Neural cell (in vitro differentiated cells): ENCODE data around the gene REEP6.
"Not testable (repeated sequence)": the region's sequence is repeated elsewhere in the genome, so short reads cannot be mapped to it uniquely, and the experiment has no call there.

ENCODE experiments used
- CTCF ChIP-seq: fragments of 450-650 bp; IDR thresholded peaks from 2 replicates; pipeline ENCODE4 v1.5.1; 2014; ENCODE audit warnings: antibody characterized with exemption, mild to moderate bottlenecking, moderate library complexity; ENCODE audit not compliant: poor library complexity, severe bottlenecking
- EP300 ChIP-seq: fragments of 450-650 bp; conservative IDR thresholded peaks from 2 replicates; pipeline ENCODE4 v1.6.1; 2014; ENCODE audit warnings: antibody characterized with exemption, mild to moderate bottlenecking, moderate library complexity; ENCODE audit not compliant: poor library complexity, severe bottlenecking
- EZH2 ChIP-seq: fragments of 200-600, 300-800 bp; shearing (Covaris generic), sonication (generic); IDR thresholded peaks from 2 replicates; pipeline ENCODE4 v1.6.1; 2014; ENCODE audit warnings: antibody characterized with exemption, low read length, borderline replicate concordance, mild to moderate bottlenecking; ENCODE audit not compliant: insufficient read depth, poor library complexity, severe bottlenecking

DNA sequence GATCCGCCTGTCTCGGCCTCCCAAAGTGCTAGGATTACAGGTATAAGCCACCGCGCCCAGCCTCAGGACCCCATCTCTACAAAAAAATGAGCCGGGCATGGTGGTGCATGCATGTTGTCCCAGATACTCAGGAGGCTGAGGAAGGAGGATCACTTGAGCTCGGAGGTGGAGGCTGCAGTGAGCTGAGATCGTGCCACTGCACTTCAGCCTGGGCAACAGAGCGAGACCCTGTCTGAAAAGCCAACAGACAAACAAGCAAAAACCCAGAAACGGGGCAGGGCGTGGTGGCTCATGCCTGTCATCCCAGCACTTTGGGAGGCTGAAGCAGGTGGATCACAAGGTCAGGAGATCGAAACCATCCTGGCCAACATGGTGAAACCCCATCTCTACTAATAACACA is 39.9 kb downstream of the REEP6 start:
- not testable (repeated sequence) for TF ChIP-seq CTCF, EZH2, EP300
